ENCODE results near the gene HLA-F.

Gene HLA-F

GRCh38 chr6:29744621-29745020 is 21.4 kb downstream of the HLA-F start:
- no peak for DNase-seq

DNA sequence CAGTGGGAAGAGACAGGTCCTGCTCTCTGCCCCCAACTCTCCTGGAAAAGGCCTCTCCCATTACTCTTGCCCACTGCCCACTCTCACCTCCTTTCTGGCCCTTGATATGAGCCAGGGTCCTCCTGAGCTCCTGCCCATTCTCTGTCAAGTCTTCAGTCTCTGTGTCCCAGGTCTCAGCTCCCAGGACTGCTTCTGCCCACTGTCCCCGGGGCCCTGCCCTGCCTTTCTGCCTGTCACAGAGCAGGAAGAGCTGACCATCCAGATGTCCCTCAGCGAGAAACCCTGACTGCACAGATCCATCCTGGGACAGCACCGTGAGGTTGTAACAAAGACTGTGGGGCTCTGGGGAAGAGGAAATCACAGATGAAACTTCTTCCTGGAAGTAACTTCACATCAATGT is 22.2 kb downstream of the HLA-F start:
- DNase-seq: no peak

DNA sequence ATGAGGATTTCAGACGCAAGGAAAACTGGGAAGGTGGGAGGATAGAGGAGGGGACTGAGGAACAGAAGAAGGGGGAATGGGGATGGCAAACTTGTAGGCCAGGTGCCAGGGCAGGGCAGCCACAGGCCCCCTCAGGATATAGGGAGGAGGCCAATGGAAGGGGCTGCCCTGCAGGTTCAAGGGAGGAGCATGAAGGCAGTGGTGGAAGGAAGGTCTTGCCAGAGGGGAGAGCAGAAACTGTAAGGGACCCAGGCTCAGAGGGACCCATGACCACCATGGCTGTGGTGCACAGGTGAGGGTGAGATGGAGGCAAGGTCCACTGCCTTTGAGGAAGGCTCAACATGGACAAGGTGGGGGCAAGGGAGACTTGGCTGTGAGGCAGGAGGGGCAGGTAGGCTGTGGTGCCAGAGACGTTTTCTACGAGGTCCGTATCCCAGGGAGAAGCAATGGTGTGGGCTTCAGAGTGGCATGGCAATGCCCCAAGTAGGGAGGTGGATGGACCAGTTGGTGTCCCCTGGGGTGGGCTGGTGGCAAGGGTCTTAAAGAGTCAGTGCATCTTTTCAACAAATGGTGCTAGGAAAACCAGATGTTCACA is 22.7 kb downstream of the HLA-F start:
- DNase-seq: no peak

GRCh38 chr6:29746846-29747687 is 23.8 kb downstream of the HLA-F start:
- DNase-seq: no peak

GRCh38 chr6:29747688-29748250 is 24.5 kb downstream of the HLA-F start:
- no peak for DNase-seq

GRCh38 chr6:29748391-29749307 is 25.4 kb downstream of the HLA-F start:
- peak; percentile 87 for DNase-seq

- DNase-seq: no peak
Measured at GRCh38 chr6:29749308-29749662, 26.1 kb downstream of the HLA-F start.

- DNase-seq: no peak
Measured at GRCh38 chr6:29749668-29750067, 26.4 kb downstream of the HLA-F start.

DNA sequence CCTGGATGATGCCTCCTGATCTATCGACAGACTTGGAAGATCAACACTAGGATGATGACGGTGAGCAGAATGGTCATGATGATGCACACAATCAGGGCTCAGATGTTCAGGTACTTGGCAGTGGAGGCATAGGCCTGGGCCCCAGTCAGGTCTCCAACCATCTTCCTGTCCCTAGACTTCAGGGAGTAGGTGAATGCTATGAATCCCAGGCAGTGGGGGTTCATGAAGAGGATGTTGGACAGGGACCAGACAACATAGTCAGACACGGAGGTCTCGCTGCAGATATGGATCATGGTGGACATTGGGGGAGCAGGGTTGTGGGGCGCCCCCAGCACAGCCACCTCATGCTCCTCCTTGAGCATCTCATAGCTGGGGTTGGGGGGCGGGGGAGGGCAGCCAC is 27.5 kb downstream of the HLA-F start:
- no peak for DNase-seq

- no peak for DNase-seq
Measured at GRCh38 chr6:29751480-29751879, 28.2 kb downstream of the HLA-F start.

GRCh38 chr6:29752451-29753308 is 29.4 kb downstream of the HLA-F start:
- DNase-seq: peak; percentile 88

GRCh38 chr6:29753309-29753644 is 30.0 kb downstream of the HLA-F start:
- DNase-seq: no peak

DNA sequence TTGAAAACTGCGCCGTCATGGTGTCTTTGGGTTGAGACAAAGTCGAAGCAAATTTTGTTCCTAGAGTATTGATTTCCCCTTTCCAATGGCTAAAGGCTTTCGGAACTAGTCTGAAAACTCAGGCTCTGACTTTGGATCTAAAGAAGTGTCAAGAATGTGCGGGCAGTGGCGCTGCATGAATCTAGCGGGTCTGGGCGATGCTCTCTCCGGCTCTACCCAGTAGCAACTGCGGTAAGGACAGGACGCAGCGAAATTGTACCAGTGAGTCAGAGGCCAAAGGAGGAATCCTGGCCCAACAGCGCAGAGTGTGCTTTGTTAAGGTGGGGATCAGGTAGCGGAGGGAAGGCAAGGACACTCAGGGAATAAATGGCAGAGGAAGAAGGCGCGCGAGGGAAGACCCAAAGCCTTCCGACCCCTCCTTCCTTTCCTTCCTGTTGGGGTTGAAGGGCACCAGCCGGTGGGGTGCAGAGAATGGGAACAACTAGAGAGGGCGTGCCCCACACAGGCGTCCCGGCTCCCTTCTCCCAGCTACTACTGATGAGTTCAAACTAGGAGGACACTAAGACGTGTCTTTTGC is 32.1 kb downstream of the HLA-F start:
- no peak for DNase-seq

GRCh38 chr6:29757282-29757681 is 34.0 kb downstream of the HLA-F start:
- DNase-seq: no peak

GRCh38 chr6:29757701-29758293 is 34.6 kb downstream of the HLA-F start:
- no peak for DNase-seq

- DNase-seq: no peak
Measured at GRCh38 chr6:29758761-29759160, 35.5 kb downstream of the HLA-F start.

DNA sequence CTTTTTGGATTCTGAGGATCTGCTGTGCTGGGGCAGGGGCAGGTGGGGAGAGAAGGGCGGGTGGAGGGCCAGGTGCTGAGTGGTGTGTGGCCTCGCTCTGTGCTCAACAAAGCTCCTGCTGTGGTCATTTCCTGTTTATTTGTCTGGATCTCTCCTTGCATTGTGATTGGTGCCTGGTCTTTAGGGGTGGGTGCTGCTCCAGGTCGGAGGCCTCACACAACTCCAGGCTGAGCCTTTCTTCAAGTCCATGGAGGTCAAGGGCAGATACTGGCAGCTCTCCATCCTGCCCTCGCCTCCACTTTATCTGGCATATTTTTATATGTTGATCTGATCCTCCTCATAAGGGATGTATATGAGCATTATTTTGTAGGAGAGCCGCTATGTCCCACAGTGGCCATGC is 36.2 kb downstream of the HLA-F start:
- DNase-seq: no peak

DNA sequence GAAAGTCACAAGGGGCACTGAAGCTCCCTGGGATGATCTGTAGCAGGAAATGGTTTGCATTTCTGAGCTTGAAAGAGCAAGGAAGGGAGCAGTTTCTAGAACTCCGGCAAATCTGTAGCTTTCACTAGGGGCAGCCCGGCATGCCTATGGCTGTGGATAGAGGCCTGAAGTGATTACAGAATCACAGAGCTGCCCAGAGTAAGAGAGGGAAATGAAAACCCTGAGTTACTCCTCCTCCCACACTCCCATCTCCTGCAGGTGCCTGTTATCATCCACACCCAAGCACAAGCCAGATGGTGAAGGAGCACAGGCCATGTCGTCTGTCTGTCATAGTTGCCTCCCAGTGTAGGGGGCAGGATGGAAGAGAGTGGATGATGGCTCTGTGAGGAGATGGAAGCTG is 37.1 kb downstream of the HLA-F start:
- DNase-seq: no peak

DNA sequence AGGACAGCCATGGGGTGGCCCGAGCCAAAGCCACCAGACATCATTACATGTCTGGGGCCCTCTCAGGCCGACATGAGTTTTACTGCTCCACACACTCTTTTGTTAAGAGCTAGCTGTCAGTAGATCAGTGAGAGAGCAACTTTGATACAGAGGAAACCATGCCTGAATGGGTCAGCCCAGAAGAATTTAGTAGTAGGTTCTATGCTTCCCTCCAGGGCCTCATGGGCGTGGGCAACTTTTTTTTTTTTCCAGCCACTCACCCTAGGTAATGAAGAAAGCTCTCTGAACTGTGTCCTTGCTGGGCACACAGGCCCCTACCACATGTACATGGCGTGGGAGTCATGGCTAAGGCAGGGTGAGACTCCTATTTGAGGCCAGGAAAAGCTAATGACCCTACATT is 38.8 kb downstream of the HLA-F start:
- DNase-seq: no peak

DNA sequence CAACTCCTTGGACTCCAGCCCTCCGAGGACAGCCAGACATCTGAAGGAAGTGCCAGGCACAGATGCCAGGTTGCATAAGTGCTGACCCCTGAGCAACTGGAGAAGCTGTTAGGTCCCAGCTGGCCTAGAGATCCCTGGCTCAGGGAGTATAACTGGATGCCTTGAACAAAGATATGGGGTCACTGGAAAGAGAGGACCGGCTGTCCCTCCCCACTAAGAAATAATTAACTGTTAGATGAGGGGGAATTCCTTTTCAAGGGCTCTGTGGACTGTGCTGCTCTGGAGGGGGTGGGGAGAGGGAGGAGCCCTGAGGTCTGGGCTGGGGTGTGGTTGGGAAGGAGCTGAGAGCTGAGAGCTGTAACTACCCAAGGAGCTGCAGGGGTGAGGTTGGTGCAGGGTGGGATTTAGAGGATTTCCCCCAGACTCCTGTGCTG is 39.6 kb downstream of the HLA-F start:
- no peak for DNase-seq

DNA sequence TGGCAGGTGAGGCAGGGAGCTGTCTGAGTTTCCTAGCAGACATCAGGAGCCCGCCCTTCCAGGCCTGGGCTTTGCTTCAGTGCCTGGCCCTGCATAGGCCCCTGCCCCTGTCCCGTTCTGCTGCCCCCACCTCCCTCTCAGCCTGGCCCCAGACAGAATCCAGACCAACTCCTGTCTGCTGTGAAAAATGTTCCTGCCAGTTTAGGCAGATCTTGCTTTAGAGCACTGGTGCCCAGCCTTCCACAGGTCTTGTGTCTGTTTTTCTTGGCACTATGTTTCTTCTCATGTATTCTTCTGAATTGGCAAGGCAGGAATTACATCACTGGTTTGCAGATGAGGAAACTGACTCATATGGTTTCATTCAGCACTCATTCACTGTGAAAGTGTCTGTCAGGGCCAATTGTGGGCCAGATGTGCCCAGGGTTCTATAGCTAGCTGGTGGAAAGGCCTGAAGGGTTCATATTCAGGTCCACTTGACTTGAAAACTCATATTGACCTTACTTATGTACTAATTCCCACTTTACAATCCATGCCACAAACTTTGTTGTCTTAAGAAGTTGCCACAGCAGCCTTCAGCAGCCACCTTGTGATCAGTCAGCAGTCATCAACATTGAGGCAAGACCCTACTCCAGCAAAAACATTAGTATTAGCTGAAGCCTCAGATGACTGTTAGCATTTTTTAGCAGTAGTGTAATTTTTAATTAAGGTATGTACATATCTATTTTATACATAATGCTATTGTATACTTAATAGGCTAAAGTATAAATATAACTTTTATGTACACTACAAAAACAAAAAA is 40.5 kb downstream of the HLA-F start:
- DNase-seq: no peak

All from CD4-positive, alpha-beta T cell treated with Interleukin-6 for 4 hours (primary cell).